ENCODE measurements around the gene BICC1. TPM values are rescaled to one million over a fixed set of nuclear protein-coding genes. Genes with fewer than 3 reads are reported as not detected.

BICC1 gene
- total RNA-seq, 2 donors from 2014 or later, result 0.27 to 0.40 TPM

DNA sequence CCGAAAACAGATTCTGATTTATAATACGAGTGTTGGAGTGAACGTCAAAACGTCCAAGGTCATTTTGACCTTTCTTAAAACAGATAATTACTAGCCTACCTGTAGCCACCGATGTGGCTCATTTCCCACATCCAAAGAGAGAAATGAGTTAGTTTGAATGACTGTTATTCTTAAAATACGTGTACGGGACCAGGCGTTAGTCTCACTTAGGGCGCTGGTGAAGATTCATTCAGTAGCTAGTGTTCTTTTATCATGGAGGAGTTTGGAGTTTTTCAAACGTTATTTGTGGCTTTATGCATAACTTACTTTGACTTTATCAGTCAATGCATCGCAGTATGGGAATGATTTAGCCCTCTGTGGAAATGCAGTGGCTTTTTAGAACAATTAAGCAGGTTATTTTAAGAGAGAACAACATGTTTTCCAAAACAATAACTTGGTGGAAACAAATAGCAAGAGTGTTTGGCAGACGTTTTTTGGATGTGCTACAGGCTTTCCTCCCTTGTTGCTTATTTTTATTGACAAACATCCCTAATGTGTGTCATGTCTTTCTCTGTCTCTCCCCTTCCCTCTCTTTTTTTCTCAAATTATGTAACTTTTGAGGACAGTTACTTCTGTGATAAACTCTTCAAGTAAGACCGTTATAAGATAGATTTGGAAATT, 1.6 kb downstream of the BICC1 start:
- Histone ChIP-seq H3K36me3 (ENCODE audit: control insufficient read depth, insufficient read depth, low read length) (no peaks in the 10 kb centered on the region), H3K27me3 (ENCODE audit: control insufficient read depth, insufficient read depth, low read length, poor library complexity, severe bottlenecking) (peaks cover 62% of the 10 kb centered on the region), H3K4me1 (ENCODE audit: control insufficient read depth, insufficient read depth, low read length) (no peaks in the 10 kb centered on the region), H3K9ac (ENCODE audit: extremely low read depth, low read length, poor library complexity, severe bottlenecking) (no peak overlapping the region), H3K27ac (ENCODE audit: low read depth, low read length) (no peak overlapping the region), H3K4me3 (ENCODE audit: low read length) (peak overlapping the region; percentile 82), H3K9me3 (ENCODE audit: control insufficient read depth, low read length) (no peaks in the 10 kb centered on the region)
- DNase-seq, result no peak
- peaks cover 25% of the 10 kb centered on the region for H3K27me3 Mint-ChIP-seq (ENCODE audit: insufficient read depth)
- H3K4me3 Mint-ChIP-seq, result peak overlapping the region; percentile 55
- no peaks in the 10 kb centered on the region for H3K36me3 Mint-ChIP-seq (ENCODE audit: low read depth)
- H3K4me1 Mint-ChIP-seq, result peaks cover 10% of the 10 kb centered on the region
- WGBS, 2 experiments (ENCODE audit: insufficient coverage in 1 of 2, insufficient read length in 1 of 2), result 78 to 80% methylated on average over 10 to 13 of the region's 13 CpGs
- H3K9me3 Mint-ChIP-seq, result no peaks in the 10 kb centered on the region
- H3K27ac Mint-ChIP-seq, result no peak overlapping the region
- TF ChIP-seq, protein P1, sequence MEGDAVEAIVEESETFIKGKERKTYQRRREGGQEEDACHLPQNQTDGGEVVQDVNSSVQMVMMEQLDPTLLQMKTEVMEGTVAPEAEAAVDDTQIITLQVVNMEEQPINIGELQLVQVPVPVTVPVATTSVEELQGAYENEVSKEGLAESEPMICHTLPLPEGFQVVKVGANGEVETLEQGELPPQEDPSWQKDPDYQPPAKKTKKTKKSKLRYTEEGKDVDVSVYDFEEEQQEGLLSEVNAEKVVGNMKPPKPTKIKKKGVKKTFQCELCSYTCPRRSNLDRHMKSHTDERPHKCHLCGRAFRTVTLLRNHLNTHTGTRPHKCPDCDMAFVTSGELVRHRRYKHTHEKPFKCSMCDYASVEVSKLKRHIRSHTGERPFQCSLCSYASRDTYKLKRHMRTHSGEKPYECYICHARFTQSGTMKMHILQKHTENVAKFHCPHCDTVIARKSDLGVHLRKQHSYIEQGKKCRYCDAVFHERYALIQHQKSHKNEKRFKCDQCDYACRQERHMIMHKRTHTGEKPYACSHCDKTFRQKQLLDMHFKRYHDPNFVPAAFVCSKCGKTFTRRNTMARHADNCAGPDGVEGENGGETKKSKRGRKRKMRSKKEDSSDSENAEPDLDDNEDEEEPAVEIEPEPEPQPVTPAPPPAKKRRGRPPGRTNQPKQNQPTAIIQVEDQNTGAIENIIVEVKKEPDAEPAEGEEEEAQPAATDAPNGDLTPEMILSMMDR (conservative IDR thresholded peaks at IDR 0.05), result no peak

DNA sequence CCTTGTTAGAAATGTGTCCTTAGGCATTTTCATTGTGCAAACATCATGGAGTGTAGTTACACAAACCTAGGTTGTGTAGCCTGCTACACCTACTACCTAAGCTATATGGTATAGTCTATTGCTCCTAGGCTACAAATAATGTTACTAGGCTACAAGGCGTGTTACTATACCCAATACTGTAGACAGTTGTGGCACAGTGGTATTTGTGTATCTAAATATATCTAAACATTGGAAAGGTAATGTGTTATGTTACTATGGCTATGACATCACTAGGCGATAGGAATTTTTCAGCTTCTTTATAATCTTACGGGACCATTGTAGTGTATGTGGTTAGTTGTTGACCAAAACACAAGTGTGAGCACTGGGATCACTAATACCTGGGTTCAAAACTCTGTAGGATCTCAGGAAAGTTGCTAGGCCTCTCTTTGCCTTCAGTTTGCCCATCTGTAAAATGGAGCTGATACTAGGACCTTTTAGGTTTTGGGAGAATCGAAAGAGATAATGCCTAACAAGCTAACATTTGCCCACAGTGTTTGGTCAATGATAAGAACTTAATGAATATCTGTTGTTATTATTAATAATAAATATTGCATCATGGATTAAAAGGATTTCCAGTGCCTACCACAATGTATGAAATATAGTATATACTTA, 2.7 kb downstream of the BICC1 start:
- no peaks in the 10 kb centered on the region for H3K36me3 ChIP-seq (ENCODE audit: control insufficient read depth, insufficient read depth, low read length)
- WGBS, 2 experiments (ENCODE audit: insufficient coverage in 1 of 2, insufficient read length in 1 of 2), result 92 to 93% methylated on average over 2 to 4 of the region's 4 CpGs
- no peak overlapping the region for H3K4me3 ChIP-seq (ENCODE audit: low read length)
- Mint-ChIP-seq H3K27me3 (ENCODE audit: insufficient read depth) (peaks cover 25% of the 10 kb centered on the region), H3K4me1 (peaks cover 10% of the 10 kb centered on the region), H3K4me3 (no peak overlapping the region), H3K27ac (no peak overlapping the region), H3K36me3 (ENCODE audit: low read depth) (no peaks in the 10 kb centered on the region), H3K9me3 (no peaks in the 10 kb centered on the region)
- TF ChIP-seq, protein P1 (conservative IDR thresholded peaks at IDR 0.05), result no peak
- no peaks in the 10 kb centered on the region for H3K4me1 ChIP-seq (ENCODE audit: control insufficient read depth, insufficient read depth, low read length)
- H3K9ac ChIP-seq (ENCODE audit: extremely low read depth, low read length, poor library complexity, severe bottlenecking), result no peak overlapping the region
- DNase-seq, result no peak
- H3K27me3 ChIP-seq (ENCODE audit: control insufficient read depth, insufficient read depth, low read length, poor library complexity, severe bottlenecking), result peaks cover 50% of the 10 kb centered on the region
- H3K9me3 ChIP-seq (ENCODE audit: control insufficient read depth, low read length), result no peaks in the 10 kb centered on the region
- no peak overlapping the region for H3K27ac ChIP-seq (ENCODE audit: low read depth, low read length)

DNA sequence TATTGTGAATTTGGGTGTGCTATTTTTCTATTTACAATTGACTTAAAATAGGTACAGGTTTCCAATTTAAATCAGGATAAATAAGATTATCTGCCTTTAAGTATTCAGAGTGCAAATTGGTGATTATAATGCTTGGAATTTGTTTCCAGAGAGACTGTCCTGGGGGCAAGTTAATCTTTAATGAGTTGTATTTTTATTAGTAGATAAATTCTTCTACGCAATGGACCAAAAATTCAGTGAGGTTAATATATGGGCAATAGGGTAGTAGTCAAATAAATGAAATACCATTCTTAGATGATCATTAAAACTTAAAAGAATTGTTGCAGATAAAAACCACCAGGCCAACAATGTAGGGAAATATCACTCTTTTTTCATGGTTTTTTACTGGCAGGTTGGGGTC, 3.4 kb downstream of the BICC1 start:
- H3K9me3 Mint-ChIP-seq, result no peaks in the 10 kb centered on the region
- Histone ChIP-seq H3K27me3 (ENCODE audit: control insufficient read depth, insufficient read depth, low read length, poor library complexity, severe bottlenecking) (peaks cover 43% of the 10 kb centered on the region), H3K4me1 (ENCODE audit: control insufficient read depth, insufficient read depth, low read length) (no peaks in the 10 kb centered on the region), H3K4me3 (ENCODE audit: low read length) (no peak overlapping the region), H3K27ac (ENCODE audit: low read depth, low read length) (no peak overlapping the region), H3K36me3 (ENCODE audit: control insufficient read depth, insufficient read depth, low read length) (no peaks in the 10 kb centered on the region), H3K9ac (ENCODE audit: extremely low read depth, low read length, poor library complexity, severe bottlenecking) (no peak overlapping the region), H3K9me3 (ENCODE audit: control insufficient read depth, low read length) (no peaks in the 10 kb centered on the region)
- H3K36me3 Mint-ChIP-seq (ENCODE audit: low read depth), result no peaks in the 10 kb centered on the region
- 86% methylated on average over 1 of the region's 1 CpG; no CpG with 5 or more reads in 1 of the 2 experiments for WGBS, 2 experiments (ENCODE audit: insufficient coverage in 1 of 2, insufficient read length in 1 of 2)
- H3K27me3 Mint-ChIP-seq (ENCODE audit: insufficient read depth), result peaks cover 25% of the 10 kb centered on the region
- H3K4me3 Mint-ChIP-seq, result no peak overlapping the region
- H3K4me1 Mint-ChIP-seq, result peaks cover 10% of the 10 kb centered on the region
- no peak overlapping the region for H3K27ac Mint-ChIP-seq
- no peak for DNase-seq
- TF ChIP-seq, protein P1 (conservative IDR thresholded peaks at IDR 0.05), result no peak

Data from endodermal cell (in vitro differentiated cells).